Fibroblast of skin of abdomen (primary cell): ENCODE measurements around the gene OR52I2. TPM values are rescaled to one million over a fixed set of nuclear protein-coding genes. Genes with fewer than 3 reads are reported as not detected.

ENCODE experiments used
- DNase-seq: peaks from one replicate; pipeline ENCODE4 v3.0.0-alpha.2; 2013
- polyA plus RNA-seq, 2 experiments: library from polyadenylated mRNA; unstranded; fragments of 120-200 nt; gene quantifications; one replicate each; pipeline ENCODE4 v1.2.1, GENCODE V29; 2013; ENCODE audit not compliant: insufficient read length in 2 of 2

OR52I2 gene
- polyA plus RNA-seq (2013, experiment 1 of 2; ENCODE audit: insufficient read length) = not detected
- not detected for polyA plus RNA-seq (2013, experiment 2 of 2; ENCODE audit: insufficient read length)

GRCh38 chr11:4581443-4581842, at the start of gene OR52I2:
Gene OR52I2 (plus strand): TSS chr11:4581743.
- no peak for DNase-seq

- DNase-seq = peak; percentile 18
These were observed 41.8 kb upstream of the OR52I2 start for GRCh38 chr11:4539603-4540219.

GRCh38 chr11:4541071-4541470, 40.5 kb upstream of the OR52I2 start:
- DNase-seq = no peak

- no peak for DNase-seq
These were observed 38.0 kb upstream of the OR52I2 start for GRCh38 chr11:4543561-4543960.

GRCh38 chr11:4544891-4545290, 36.7 kb upstream of the OR52I2 start, which contains the start of gene OR52M1:
Gene OR52M1 (plus strand): TSS chr11:4545191. CDS start chr11:4545191, 0 bp downstream.
- DNase-seq = no peak

- no peak for DNase-seq
These were observed 34.7 kb upstream of the OR52I2 start for GRCh38 chr11:4546878-4547277.

- no peak for DNase-seq
These were observed 34.1 kb upstream of the OR52I2 start for GRCh38 chr11:4547416-4547815.

- DNase-seq = no peak
These were observed 30.1 kb upstream of the OR52I2 start for GRCh38 chr11:4551346-4551979.

- DNase-seq = no peak
These were observed 21.8 kb upstream of the OR52I2 start for GRCh38 chr11:4559527-4560440.

GRCh38 chr11:4560467-4560866, 21.1 kb upstream of the OR52I2 start:
- DNase-seq = no peak

- no peak for DNase-seq
These were observed 16.2 kb upstream of the OR52I2 start for GRCh38 chr11:4565371-4565770.

GRCh38 chr11:4569075-4569474, 12.5 kb upstream of the OR52I2 start:
- no peak for DNase-seq

GRCh38 chr11:4576880-4577279, 4.7 kb upstream of the OR52I2 start:
- no peak for DNase-seq

- no peak for DNase-seq
These were observed 3.8 kb upstream of the OR52I2 start for GRCh38 chr11:4577761-4578160.

- no peak for DNase-seq
These were observed 2.9 kb upstream of the OR52I2 start for GRCh38 chr11:4578624-4579023.

GRCh38 chr11:4580124-4580523, 1.4 kb upstream of the OR52I2 start:
- DNase-seq = no peak

- DNase-seq = no peak
These were observed 7.5 kb downstream of the OR52I2 start for GRCh38 chr11:4589017-4589416.

GRCh38 chr11:4593739-4594138, 12.2 kb downstream of the OR52I2 start, which contains the start of gene OR52I1:
Gene OR52I1 (plus strand): TSS chr11:4594039. CDS start chr11:4594039, 0 bp downstream.
- DNase-seq = no peak

- DNase-seq = no peak
These were observed 23.5 kb downstream of the OR52I2 start for GRCh38 chr11:4605057-4605456.

- DNase-seq = peak; percentile 3
These were observed 24.9 kb downstream of the OR52I2 start for GRCh38 chr11:4606231-4607015.

- DNase-seq = no peak
These were observed 25.6 kb downstream of the OR52I2 start for GRCh38 chr11:4607096-4607495.
